Nephron progenitor cell (in vitro differentiated cells): ENCODE results near the gene PMF1.

Experiments used
- DNase-seq: peaks from one replicate; pipeline ENCODE4 v3.0.0; 2021
- H3K27ac Mint-ChIP-seq: 2 replicates; pipeline ENCODE4 v1.8.0; 2021; ENCODE audit warnings: mild to moderate bottlenecking, moderate library complexity, mixed read lengths
- H3K27me3 Mint-ChIP-seq: 2 replicates; pipeline ENCODE4 v1.8.0; 2021; ENCODE audit warnings: mild to moderate bottlenecking, low read depth, mixed read lengths; ENCODE audit not compliant: poor library complexity
- H3K36me3 Mint-ChIP-seq: 2 replicates; pipeline ENCODE4 v1.8.0; 2021; ENCODE audit warnings: low read depth, mixed read lengths
- H3K4me1 Mint-ChIP-seq: 2 replicates; pipeline ENCODE4 v1.8.0; 2021; ENCODE audit warnings: mixed read lengths
- H3K4me3 Mint-ChIP-seq: 2 replicates; pipeline ENCODE4 v1.8.0; 2021; ENCODE audit warnings: mild to moderate bottlenecking, moderate library complexity, mixed read lengths
- H3K9me3 Mint-ChIP-seq: 2 replicates; pipeline ENCODE4 v1.8.0; 2021; ENCODE audit warnings: mild to moderate bottlenecking, moderate library complexity, mixed read lengths
- CTCF ChIP-seq: fragments of 200-600 bp; sonication (generic); IDR thresholded peaks from 2 replicates; pipeline ENCODE4 v1.5.0; 2021; ENCODE audit warnings: antibody characterized with exemption

Gene PMF1

DNA sequence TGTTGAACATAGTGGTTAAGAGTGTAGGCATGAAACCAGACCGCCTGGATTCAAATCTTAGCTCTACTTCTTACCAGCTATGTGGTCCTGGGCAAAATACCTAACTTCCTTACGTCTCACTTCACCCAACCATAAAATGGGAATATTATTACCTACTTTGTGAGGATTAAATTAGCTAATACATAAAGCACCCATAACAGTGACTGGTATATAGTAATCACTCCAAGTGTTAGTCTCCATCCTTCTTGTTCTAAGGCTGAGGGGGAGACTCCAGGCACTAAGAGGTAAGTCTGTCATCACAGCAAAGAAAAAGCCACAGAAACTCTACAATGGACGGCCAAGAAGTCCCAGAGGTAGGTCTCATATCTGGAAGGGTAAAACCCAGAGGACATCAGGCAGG, 67.0 kb downstream of the PMF1 start:
- peaks cover 39% of the 10 kb centered on the region for H3K4me1 Mint-ChIP-seq
- no peaks in the 10 kb centered on the region for H3K27me3 Mint-ChIP-seq
- peaks cover 37% of the 10 kb centered on the region for H3K36me3 Mint-ChIP-seq
- DNase-seq: no peak
- peak overlapping the region; percentile 35 for H3K4me3 Mint-ChIP-seq
- H3K27ac Mint-ChIP-seq: no peak overlapping the region
- no peak for TF ChIP-seq CTCF
- H3K9me3 Mint-ChIP-seq: no peaks in the 10 kb centered on the region

- Mint-ChIP-seq H3K27me3 (no peaks in the 10 kb centered on the region), H3K4me3 (peak overlapping the region; percentile 95), H3K27ac (peak overlapping the region; percentile 19), H3K36me3 (peaks cover 26% of the 10 kb centered on the region), H3K9me3 (no peaks in the 10 kb centered on the region), H3K4me1 (peaks cover 39% of the 10 kb centered on the region)
- DNase-seq: no peak
- no peak for TF ChIP-seq CTCF
Observed at GRCh38 chr1:156281281-156281680, 68.5 kb downstream of the PMF1 start.

GRCh38 chr1:156281693-156282478, 69.1 kb downstream of the PMF1 start:
- no peak for DNase-seq

DNA sequence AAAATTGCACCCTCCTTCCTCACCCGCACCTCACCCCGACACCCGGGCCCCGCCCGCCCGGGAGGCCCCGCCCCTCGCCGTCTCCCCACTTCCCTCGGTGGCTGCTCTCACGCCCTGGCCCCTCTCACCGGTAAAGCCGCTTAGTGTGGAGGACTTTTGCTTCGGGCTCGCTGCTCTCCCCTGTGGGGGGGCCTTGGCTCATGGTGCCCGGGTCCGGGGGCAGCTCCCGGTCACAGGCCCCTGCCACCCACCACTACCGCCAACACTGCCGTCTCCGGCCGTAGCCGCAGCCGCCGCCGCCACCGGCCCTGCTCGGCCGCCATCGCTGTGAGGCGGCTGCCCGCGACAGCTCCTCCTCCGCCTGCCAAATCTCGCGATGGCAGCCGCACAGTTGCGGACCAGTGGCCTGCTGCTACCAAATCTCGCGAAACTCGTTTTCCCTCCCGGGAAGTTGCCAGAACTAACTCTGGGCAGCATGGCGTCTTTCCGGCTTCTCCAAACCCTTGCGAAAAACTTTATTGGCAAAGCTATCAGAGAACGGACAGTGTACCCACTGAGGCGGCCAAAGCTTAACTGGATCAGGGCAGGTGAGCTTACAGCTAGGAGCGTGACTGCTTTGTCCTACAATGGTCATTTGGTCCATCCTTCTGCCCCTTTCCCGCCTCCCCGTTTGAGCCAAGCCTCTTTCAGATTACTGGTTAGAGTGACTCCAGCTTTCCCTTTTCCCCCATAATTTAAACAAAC, 69.8 kb downstream of the PMF1 start, which contains the start of gene SMG5:
SMG5 (minus strand) TSS at position 347 of the 744 bp plus-strand sequence; CDS start at position 202, 145 bp downstream.
- Mint-ChIP-seq H3K36me3 (peaks cover 12% of the 10 kb centered on the region), H3K4me1 (peaks cover 39% of the 10 kb centered on the region), H3K27ac (peak within 1 kb of the TSS; percentile 46), H3K9me3 (no peaks in the 10 kb centered on the region), H3K4me3 (peak within 1 kb of the TSS; percentile 95), H3K27me3 (no peaks in the 10 kb centered on the region)
- no peak for TF ChIP-seq CTCF
- peak; percentile 93 for DNase-seq

More at GRCh38 chr1:156281693-156282478, 69.1 kb downstream of the PMF1 start:
- no peaks in the 10 kb centered on the region for H3K9me3 Mint-ChIP-seq
- H3K27ac Mint-ChIP-seq: peak overlapping the region; percentile 31
- peaks cover 20% of the 10 kb centered on the region for H3K36me3 Mint-ChIP-seq
- H3K4me1 Mint-ChIP-seq: peaks cover 39% of the 10 kb centered on the region
- H3K27me3 Mint-ChIP-seq: no peaks in the 10 kb centered on the region
- no peak for TF ChIP-seq CTCF
- H3K4me3 Mint-ChIP-seq: peak overlapping the region; percentile 95

- H3K4me1 Mint-ChIP-seq: peaks cover 39% of the 10 kb centered on the region
- no peak for TF ChIP-seq CTCF
- H3K36me3 Mint-ChIP-seq: peaks cover 5% of the 10 kb centered on the region
- no peaks in the 10 kb centered on the region for H3K9me3 Mint-ChIP-seq
- DNase-seq: no peak
- no peaks in the 10 kb centered on the region for H3K27me3 Mint-ChIP-seq
- H3K4me3 Mint-ChIP-seq: peak overlapping the region; percentile 95
- peak overlapping the region; percentile 46 for H3K27ac Mint-ChIP-seq
Observed at GRCh38 chr1:156283521-156283920, 70.7 kb downstream of the PMF1 start.
